Stimulated activated CD4-positive, alpha-beta T cell treated with anti-CD3 and anti-CD28 coated beads, Interleukin-12 subunit alpha, Interleukin-12 subunit beta, amount 100 ng/mL, for 4 hours (primary cell): ENCODE data around the gene LRP11.
"Not testable (repeated sequence)": the region's sequence is repeated elsewhere in the genome, so short reads cannot be mapped to it uniquely, and the experiment has no call there.

Source experiments
- DNase-seq: peaks from one replicate; pipeline ENCODE4 v3.0.0-alpha.2; 2020

LRP11 gene

GRCh38 chr6:149867876-149868640 is 3.9 kb upstream of the LRP11 start:
- no peak for DNase-seq

- DNase-seq, result no peak
These were observed 698 bp upstream of the LRP11 start for GRCh38 chr6:149864578-149865535.

DNA sequence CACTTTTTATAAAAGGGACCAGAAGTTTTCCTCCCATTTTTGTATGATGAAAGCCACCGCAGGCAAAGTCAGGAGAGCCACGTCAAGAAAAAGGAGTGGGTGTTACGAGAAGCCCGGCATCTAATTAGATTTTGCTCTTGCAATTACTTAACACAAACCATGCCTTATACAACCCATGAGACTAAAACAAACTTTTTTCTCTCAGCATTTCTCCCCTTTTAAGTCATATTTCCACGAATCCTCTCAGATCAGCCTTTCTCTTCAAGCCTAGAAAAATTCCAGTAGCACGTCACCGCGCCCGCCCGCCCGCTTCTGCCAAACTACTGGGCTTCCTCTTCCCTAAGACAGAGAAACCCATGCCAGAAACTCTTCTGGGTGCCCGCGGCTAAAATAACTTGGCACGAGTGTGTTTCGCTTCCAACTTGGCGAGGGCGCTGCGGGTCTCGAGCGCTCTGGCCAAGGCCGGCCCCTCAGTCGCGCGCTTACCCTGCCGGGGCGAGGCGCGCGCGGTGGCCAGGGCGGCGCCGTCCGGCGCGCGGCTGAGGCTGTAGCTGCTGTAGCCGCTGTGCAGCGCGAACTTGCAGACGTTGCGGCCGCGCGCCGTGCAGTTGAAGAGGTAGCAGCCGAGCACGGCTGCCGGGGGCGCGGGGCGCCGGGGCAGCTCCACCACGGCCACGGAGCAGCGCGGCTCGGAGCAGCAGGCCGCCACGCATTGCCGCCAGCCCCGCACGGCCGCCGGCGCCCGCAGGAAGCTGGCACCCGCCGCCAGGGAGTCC is 1.0 kb downstream of the LRP11 start:
- peak; percentile 31 for DNase-seq

DNA sequence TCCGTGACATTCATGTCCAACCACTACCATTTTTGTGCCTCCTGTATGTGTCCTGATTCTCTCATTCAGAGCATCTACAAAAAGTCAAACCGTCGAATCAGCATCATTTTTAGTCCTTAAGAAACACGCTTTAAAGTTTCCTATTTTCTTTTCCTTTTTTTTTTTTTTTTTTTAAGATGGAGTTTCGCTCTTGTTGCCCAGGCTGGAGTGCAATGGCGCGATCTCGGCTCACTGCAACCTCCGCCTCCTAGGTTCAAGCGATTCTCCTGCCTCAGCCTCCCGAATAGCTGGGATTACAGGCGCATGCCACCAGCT is 1.8 kb downstream of the LRP11 start:
- DNase-seq, result not testable (repeated sequence)

DNA sequence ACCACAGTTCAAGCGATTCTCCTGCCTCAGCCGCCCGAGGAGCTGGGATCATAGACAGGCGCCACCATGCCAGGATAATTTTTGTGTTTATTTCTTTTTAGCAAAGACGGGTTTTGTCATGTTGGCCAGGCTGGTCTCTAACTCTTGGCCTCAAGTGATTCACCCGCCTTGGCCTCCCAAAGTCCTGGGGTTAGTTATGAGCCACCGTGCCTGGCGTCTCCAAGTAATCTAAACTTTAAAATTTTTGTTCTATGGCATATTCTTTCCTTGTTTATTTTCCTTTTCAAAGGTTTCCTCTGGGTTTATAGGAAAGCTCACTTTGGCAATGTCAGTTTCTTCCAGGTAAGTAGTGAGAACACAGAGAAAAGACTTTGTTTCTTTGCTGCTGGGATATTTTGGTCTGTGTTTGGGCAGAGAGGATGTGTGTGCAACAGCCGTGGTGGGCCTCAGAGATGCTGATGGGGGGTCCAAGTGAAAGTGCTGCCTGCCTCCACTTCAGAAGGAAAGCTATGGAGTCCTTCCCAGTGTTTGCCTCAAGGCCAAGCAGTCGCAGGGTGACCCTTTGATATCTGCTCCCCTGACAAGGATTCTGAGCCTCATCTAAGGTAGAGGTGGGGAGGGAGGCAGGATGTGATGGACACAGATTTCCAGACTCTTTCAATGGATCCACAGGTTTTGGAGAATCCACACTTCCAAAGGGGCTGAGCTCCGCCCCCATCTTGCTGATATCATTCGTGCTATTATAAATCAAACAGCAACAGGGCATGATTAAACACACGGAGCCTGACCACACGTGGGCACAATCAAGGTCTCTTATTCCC is 2.3 kb downstream of the LRP11 start:
- no peak for DNase-seq

GRCh38 chr6:149860834-149861602 is 3.1 kb downstream of the LRP11 start:
- DNase-seq, result no peak

GRCh38 chr6:149860513-149860833 is 3.7 kb downstream of the LRP11 start:
- no peak for DNase-seq

- no peak for DNase-seq
These were observed 4.2 kb downstream of the LRP11 start for GRCh38 chr6:149859938-149860337.

GRCh38 chr6:149859368-149859767 is 4.8 kb downstream of the LRP11 start:
- no peak for DNase-seq

DNA sequence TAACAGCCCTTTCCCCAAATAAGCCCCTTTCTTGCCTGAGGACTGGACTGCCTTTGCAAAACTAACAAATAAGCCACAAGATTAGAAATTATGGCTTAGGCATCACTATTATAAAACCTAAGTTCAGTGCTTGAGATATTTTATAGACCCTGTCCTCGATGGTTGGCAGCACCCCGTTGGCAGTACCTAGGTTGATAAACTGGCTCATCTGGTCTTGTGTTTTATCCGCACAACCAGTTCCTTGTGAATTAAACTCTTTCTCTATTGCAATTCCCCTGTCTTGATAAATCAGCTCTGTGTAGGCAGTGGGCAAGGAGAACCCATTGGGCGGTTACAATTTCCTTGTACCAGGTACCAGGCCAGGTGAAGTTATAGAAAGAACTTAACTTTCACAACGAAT is 6.6 kb downstream of the LRP11 start:
- DNase-seq, result no peak

- DNase-seq, result no peak
These were observed 7.7 kb downstream of the LRP11 start for GRCh38 chr6:149856256-149856994.

DNA sequence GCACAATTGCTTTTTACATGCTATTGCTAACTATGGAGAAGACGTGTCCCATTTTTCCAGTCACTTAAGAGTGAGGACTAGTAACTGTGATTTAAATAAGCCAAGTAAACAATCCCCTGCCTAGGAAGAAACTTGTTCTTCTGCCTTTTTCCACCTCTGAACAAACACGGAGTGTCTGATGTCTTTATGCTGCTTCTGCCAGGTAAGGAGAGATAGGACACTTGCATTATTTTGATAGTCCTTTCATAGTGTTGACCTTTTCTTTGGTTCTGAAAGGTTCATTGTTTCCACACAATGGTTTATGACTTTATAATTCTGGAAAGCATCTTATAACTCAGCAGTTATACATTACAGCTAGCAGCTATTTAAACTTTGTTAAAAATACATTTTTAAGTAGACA is 8.4 kb downstream of the LRP11 start:
- DNase-seq, result no peak

DNA sequence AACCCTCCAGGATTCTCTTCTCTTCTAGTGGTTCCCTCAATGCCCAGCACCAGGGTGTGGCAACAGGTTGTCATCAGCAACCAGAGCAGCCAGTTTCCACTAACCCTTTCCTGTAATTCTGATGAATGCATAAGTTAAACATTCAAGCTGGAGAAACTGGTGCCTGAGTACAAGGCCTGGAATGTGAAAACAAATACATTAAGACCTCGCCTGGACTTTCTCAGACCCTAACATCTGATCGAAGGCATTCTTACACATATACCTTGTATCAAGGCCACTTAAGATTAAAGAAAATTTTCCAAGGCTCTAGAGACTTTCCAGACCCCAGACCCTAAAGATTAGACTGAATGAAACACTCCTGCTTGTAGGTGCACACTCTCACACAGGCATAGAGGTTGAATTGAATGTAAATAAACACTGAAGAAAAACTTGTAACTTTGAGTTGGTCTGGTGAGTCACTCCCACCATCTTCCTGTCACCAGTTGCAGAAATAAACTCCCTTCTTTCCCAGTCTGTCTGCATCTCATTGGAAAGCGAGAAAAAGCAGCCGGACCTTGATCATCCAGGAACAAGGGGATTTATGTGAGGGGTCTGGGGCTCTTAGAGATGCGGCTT is 9.0 kb downstream of the LRP11 start:
- no peak for DNase-seq

DNA sequence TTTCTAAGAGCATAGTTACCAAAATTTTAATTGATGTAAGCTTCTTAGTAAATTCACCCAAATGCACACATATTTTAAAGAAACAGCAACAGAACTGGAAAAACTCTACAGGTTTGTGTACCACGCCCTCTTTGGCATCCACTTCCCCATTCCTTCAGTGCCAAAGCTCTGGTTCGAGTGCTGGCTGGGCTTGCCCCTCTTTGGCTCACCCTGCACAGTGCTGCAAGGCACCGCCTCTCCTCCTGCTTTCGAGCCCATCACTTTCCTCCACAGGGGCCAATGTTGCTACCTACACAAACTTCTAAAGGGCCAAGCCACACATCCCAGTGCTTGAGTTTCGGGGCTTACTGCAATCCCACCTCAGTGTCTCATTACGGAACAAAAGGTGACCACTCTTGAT is 9.6 kb downstream of the LRP11 start:
- DNase-seq, result no peak

GRCh38 chr6:149854017-149854416 is 10.1 kb downstream of the LRP11 start:
- DNase-seq, result not testable (repeated sequence)

DNA sequence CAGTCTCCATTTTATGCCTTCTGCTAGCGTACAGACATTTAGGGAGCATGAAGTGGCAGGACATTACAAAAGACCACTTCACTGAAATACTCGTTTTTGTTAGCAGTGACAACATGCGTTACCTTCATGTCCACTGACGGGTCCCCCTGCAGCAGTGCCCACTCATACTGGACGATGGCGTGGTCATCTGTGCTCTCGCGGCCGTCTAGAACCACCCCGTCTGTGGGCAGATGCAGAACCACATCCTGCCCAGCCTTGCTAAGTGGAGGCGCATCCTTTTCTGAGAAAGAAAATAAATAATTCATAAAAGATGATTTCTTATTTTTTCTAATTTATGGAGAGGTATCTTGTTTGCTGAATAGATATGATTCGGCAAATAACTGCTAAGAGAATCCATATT is 11.3 kb downstream of the LRP11 start:
- DNase-seq, result no peak

GRCh38 chr6:149852180-149852579 is 12.0 kb downstream of the LRP11 start:
- no peak for DNase-seq

GRCh38 chr6:149851461-149852110 is 12.6 kb downstream of the LRP11 start:
- DNase-seq, result no peak

GRCh38 chr6:149848343-149848742 is 15.8 kb downstream of the LRP11 start:
- DNase-seq, result not testable (repeated sequence)

DNA sequence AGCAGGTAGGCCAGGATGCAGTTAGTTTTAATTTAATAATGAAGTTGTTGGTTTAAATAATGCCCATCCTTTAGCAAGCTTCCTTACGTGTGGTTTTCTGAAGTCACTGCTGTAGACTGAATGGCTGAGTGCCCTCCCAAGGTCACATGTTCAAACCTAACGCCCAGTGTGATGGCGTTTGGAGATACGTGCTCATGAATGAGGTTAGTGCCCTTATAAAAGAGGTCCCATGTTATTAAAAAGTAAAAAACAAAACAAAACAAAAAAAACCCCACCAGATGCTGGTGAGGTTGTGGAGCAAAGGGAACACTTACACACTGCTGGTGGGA is 16.3 kb downstream of the LRP11 start:
- DNase-seq, result no peak
